Lower leg skin (tissue), 4 donors: Measurements from ENCODE around the gene STAC. TPM values are rescaled to one million over a fixed set of nuclear protein-coding genes. Genes with fewer than 3 reads are reported as not detected.

Source experiments
- DNase-seq, 2 donors: peaks; one replicate each; pipeline ENCODE4 v3.0.0-alpha.2; 2019; ENCODE audit warnings: low spot score in 2 of 2
- H3K4me3 ChIP-seq: fragments of 200-600 bp; sonication (generic); 2 replicates; pipeline ENCODE4 v1.5.1; 2017; ENCODE audit warnings: mild to moderate bottlenecking, low read depth; ENCODE audit not compliant: poor library complexity, severe bottlenecking
- CTCF ChIP-seq, 3 donors: fragments of 450-650 bp; IDR thresholded peaks; one replicate each; pipeline ENCODE4 v1.5.1; 2016; ENCODE audit warnings: antibody characterized with exemption in 3 of 3, mild to moderate bottlenecking in 3 of 3, moderate library complexity in 2 of 3
- POLR2A ChIP-seq, 2 donors: fragments of 450-650 bp; IDR thresholded peaks; one replicate each; pipeline ENCODE4 v1.6.1; 2016 to 2017; ENCODE audit warnings: antibody characterized with exemption in 2 of 2, mild to moderate bottlenecking in 1 of 2, moderate library complexity in 1 of 2
- WGBS, 2 donors: methylation state at CpG; one replicate each; pipeline ENCODE4 v1.1.5; 2018; 5-methylcytosine and 5-hydroxymethylcytosine counted together
- intact Hi-C: fragments of 100-400 bp; cut with DNase I; formaldehyde crosslinking; loops from one replicate; pipeline ENCODE4 v1.15.0; 2023; ENCODE audit warnings: low total_unique reads
- total RNA-seq, 4 donors: library from RNA; depleted of rRNA; stranded (reverse); fragments of >200 nt; gene quantifications; one replicate each; pipeline ENCODE4 v1.1.0, GENCODE V29; 2016

Gene STAC
- total RNA-seq, 4 donors from 2014 or later, result 0.38 to 5.9 (median 1.1) TPM

- intact Hi-C loops, result no loop called here
- no peak overlapping the region for H3K4me3 ChIP-seq
- 52 to 64% methylated on average over 3 of the region's 3 CpGs for WGBS, 2 donors
Observed at GRCh38 chr3:36540888-36541518, 160.7 kb downstream of the STAC start.

DNA sequence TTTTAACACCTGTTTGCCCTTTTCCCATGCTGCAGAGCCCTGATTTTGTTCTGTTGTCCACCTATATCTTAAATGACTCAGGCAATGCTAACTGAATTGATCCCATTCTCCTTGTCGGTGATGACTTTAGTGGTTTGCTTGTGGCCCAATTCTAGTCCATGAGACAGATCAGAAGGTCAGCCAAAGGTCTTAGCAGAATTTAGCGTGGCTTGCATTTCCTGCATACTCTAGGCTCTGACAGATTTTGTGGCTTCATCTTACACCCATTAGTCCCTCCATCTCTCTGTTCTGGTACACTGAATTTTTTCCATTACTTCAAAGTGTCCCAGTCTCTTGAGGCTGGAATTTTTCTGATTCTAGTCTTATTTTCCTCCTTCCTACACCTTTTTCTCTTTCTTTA lies 161.9 kb downstream of the STAC start:
- TF ChIP-seq POLR2A (IDR thresholded peaks at IDR 0.05), result no peak
- no peak overlapping the region for H3K4me3 ChIP-seq
- intact Hi-C loops, result no loop called here
- no peak for DNase-seq
- WGBS, 2 donors, result 41 to 43% methylated on average over 2 of the region's 2 CpGs

More at GRCh38 chr3:36540888-36541518, 160.7 kb downstream of the STAC start:
- DNase-seq, result no peak
- TF ChIP-seq POLR2A (IDR thresholded peaks at IDR 0.05), result no peak
- TF ChIP-seq CTCF (IDR thresholded peaks at IDR 0.05), result no peak

DNA sequence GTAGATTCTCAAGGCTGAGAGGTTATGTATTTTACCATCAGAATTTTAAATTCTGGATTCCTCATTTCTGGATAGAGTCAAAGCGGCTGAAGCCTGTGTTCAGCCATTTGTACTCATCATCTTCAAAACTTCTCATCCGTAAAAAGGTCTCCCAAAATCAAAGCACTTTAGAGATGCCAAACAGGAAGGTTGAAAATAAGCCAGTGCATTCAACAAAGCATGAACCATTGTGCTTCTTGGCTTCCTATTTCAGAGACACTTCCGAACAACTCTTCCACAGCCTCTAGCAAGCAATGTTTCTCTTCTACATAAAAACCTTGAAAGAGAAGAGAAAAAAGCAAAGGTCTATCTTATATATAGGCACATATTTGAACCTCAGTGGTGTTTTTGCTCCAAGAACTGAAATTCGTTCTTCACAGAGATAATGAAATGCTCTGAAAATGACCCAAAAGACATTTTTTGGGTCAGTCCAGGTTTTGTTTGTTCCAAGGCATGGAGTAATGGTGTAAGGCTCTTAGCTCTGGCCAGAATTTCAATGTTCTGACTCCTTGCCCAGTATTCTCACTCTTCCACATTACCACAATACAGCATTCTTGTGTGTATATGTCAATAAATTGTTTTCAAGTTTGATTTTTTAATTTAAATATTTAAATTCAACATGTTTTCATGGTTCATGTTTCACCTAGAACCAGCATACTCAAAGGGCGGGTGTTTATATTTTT lies 163.1 kb downstream of the STAC start:
- no peak for DNase-seq
- TF ChIP-seq POLR2A (IDR thresholded peaks at IDR 0.05) (no peak), CTCF (IDR thresholded peaks at IDR 0.05) (no peak)
- intact Hi-C loops, result no loop called here
- H3K4me3 ChIP-seq, result no peak overlapping the region
- 67 to 68% methylated on average over 5 of the region's 5 CpGs for WGBS, 2 donors

GRCh38 chr3:36546226-36546625 lies 165.9 kb downstream of the STAC start:
- intact Hi-C loops, result no loop called here
- TF ChIP-seq POLR2A (IDR thresholded peaks at IDR 0.05) (no peak), CTCF (IDR thresholded peaks at IDR 0.05) (no peak)
- DNase-seq, result no peak
- WGBS, 2 donors, result 57 to 60% methylated on average over 5 of the region's 5 CpGs
- no peak overlapping the region for H3K4me3 ChIP-seq

- no peak for TF ChIP-seq POLR2A (IDR thresholded peaks at IDR 0.05)
- no peak for TF ChIP-seq CTCF (IDR thresholded peaks at IDR 0.05)
- intact Hi-C loops, result no loop called here
- 75% methylated on average over 2 of the region's 2 CpGs for WGBS, 2 donors
- DNase-seq, result no peak
- no peak overlapping the region for H3K4me3 ChIP-seq
Observed at GRCh38 chr3:36548712-36549111, 168.4 kb downstream of the STAC start.

DNA sequence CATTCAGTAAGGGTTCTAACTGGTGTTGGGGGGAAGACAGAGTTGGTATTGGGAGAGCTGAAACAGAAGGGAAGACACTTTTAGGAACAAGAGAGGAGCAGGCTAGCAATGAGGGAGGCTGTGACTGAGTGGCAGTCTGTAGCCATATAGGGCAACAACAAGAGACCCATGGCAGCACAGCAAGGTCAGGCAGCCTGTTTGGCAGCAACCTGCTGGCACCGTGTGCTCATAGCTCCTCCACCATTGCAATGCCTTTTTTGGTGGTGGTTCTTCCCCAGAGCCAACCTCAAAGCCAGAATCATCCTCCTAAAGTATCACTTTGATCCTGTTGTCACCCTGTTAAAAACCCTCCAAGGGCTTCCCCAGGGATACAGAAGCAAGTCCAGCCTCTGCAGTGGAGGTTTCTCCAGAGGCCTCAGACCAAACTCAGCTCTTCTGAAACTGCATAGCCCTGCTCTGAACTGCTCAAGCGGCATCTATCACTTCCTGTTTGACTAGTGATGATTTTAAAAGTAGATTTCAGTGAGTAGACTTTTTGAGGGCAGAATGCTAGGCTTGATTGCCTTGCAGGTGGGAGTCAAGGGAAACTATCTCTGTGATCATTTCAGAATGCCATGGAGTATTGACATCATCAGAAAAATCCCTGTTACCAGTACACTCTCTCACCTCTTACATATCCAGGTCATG lies 176.9 kb downstream of the STAC start:
- H3K4me3 ChIP-seq, result no peak overlapping the region
- no peak for DNase-seq
- intact Hi-C loops, result no loop called here
- no peak for TF ChIP-seq CTCF (IDR thresholded peaks at IDR 0.05)
- TF ChIP-seq POLR2A (IDR thresholded peaks at IDR 0.05), result no peak
- 58 to 69% methylated on average over 2 of the region's 2 CpGs for WGBS, 2 donors
